Panc1 (cell line): Measurements from ENCODE around the gene TRAF3IP1.

ENCODE experiments used
- POLR2AphosphoS5 ChIP-seq: IDR thresholded peaks from 2 replicates; pipeline ENCODE4 v1.6.1; 2012; ENCODE audit warnings: mild to moderate bottlenecking, low read depth, low read length, moderate library complexity
- TF ChIP-seq, protein P1 (sequence below): fragments of 450-650 bp; IDR thresholded peaks from 2 replicates; pipeline ENCODE4 v1.5.1; 2017; ENCODE audit warnings: mild to moderate bottlenecking

DNA sequence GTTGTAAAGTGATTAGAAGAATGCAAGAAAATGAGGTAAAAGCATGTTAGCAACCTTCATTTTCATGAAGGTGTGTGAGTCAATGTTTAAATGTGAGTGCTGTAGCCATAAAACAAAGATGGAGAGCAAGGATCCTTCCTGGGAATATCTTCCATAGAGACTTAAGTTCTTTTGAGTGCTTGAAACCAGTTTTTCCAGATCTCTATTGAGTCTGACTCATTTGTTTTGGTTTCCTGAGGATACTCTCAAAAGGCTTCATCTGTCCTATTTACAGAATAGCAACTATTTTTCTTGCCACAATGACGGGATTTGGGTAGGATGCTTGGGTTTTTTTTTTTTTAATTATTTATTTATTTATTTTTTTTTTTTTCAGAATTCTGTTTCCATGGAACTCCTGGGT, 60.5 kb downstream of the TRAF3IP1 start:
- no peak for TF ChIP-seq POLR2AphosphoS5
- TF ChIP-seq, protein P1, sequence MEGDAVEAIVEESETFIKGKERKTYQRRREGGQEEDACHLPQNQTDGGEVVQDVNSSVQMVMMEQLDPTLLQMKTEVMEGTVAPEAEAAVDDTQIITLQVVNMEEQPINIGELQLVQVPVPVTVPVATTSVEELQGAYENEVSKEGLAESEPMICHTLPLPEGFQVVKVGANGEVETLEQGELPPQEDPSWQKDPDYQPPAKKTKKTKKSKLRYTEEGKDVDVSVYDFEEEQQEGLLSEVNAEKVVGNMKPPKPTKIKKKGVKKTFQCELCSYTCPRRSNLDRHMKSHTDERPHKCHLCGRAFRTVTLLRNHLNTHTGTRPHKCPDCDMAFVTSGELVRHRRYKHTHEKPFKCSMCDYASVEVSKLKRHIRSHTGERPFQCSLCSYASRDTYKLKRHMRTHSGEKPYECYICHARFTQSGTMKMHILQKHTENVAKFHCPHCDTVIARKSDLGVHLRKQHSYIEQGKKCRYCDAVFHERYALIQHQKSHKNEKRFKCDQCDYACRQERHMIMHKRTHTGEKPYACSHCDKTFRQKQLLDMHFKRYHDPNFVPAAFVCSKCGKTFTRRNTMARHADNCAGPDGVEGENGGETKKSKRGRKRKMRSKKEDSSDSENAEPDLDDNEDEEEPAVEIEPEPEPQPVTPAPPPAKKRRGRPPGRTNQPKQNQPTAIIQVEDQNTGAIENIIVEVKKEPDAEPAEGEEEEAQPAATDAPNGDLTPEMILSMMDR, result no peak
